Activated T-helper 17 cell treated with anti-CD3 and anti-CD28 coated beads, Interleukin-2, amount 50 U/mL, for 72 hours (primary cell): ENCODE results near the gene COL4A6. TPM values are rescaled to one million over a fixed set of nuclear protein-coding genes. Genes with fewer than 3 reads are reported as not detected.

Source experiments
- ATAC-seq: fragments of 150-1000 bp; cut with Tn5 transposase; replicated peaks from 2 replicates; pipeline ENCODE4 v1.10.0; 2021; ENCODE audit warnings: mild to moderate bottlenecking, moderate library complexity
- H3K27ac Mint-ChIP-seq: one replicate; pipeline ENCODE4 v1.8.0; 2022; ENCODE audit warnings: mixed read lengths
- H3K27me3 Mint-ChIP-seq: one replicate; pipeline ENCODE4 v1.8.0; 2022; ENCODE audit warnings: mixed read lengths
- H3K36me3 Mint-ChIP-seq: one replicate; pipeline ENCODE4 v1.8.0; 2022; ENCODE audit warnings: low read depth, mild to moderate bottlenecking, mixed read lengths
- H3K4me1 Mint-ChIP-seq: one replicate; pipeline ENCODE4 v1.8.0; 2022; ENCODE audit warnings: mixed read lengths
- H3K4me3 Mint-ChIP-seq: one replicate; pipeline ENCODE4 v1.8.0; 2022; ENCODE audit warnings: mild to moderate bottlenecking, mixed read lengths
- H3K9me3 Mint-ChIP-seq: one replicate; pipeline ENCODE4 v1.8.0; 2022; ENCODE audit warnings: mixed read lengths
- total RNA-seq, 2 donors: library from RNA; stranded (reverse); gene quantifications; one replicate each; pipeline ENCODE4 v1.2.3, GENCODE V29; 2022

COL4A6 gene
- total RNA-seq, 2 donors from 2014 or later = not detected

GRCh38 chrX:108165383-108166111 lies 272.7 kb downstream of the COL4A6 start:
- Mint-ChIP-seq H3K9me3 (no peaks in the 10 kb centered on the region), H3K4me1 (no peaks in the 10 kb centered on the region), H3K27ac (no peak overlapping the region), H3K27me3 (no peaks in the 10 kb centered on the region), H3K36me3 (no peaks in the 10 kb centered on the region), H3K4me3 (no peak overlapping the region)
- ATAC-seq = no peak

- Mint-ChIP-seq H3K4me3 (no peak overlapping the region), H3K4me1 (no peaks in the 10 kb centered on the region), H3K27ac (no peak overlapping the region), H3K9me3 (no peaks in the 10 kb centered on the region), H3K36me3 (no peaks in the 10 kb centered on the region), H3K27me3 (no peaks in the 10 kb centered on the region)
- no peak for ATAC-seq
Measured at GRCh38 chrX:108163333-108164082, 274.7 kb downstream of the COL4A6 start.

GRCh38 chrX:108162265-108162664 lies 276.0 kb downstream of the COL4A6 start:
- Mint-ChIP-seq H3K4me3 (no peak overlapping the region), H3K4me1 (no peaks in the 10 kb centered on the region), H3K27ac (no peak overlapping the region), H3K36me3 (no peaks in the 10 kb centered on the region), H3K9me3 (no peaks in the 10 kb centered on the region), H3K27me3 (no peaks in the 10 kb centered on the region)
- no peak for ATAC-seq

GRCh38 chrX:108160309-108160708 lies 277.9 kb downstream of the COL4A6 start:
- H3K4me1 Mint-ChIP-seq = no peaks in the 10 kb centered on the region
- no peaks in the 10 kb centered on the region for H3K9me3 Mint-ChIP-seq
- no peaks in the 10 kb centered on the region for H3K27me3 Mint-ChIP-seq
- no peak overlapping the region for H3K27ac Mint-ChIP-seq
- no peak for ATAC-seq
- peaks cover 4% of the 10 kb centered on the region for H3K36me3 Mint-ChIP-seq
- H3K4me3 Mint-ChIP-seq = no peak overlapping the region

DNA sequence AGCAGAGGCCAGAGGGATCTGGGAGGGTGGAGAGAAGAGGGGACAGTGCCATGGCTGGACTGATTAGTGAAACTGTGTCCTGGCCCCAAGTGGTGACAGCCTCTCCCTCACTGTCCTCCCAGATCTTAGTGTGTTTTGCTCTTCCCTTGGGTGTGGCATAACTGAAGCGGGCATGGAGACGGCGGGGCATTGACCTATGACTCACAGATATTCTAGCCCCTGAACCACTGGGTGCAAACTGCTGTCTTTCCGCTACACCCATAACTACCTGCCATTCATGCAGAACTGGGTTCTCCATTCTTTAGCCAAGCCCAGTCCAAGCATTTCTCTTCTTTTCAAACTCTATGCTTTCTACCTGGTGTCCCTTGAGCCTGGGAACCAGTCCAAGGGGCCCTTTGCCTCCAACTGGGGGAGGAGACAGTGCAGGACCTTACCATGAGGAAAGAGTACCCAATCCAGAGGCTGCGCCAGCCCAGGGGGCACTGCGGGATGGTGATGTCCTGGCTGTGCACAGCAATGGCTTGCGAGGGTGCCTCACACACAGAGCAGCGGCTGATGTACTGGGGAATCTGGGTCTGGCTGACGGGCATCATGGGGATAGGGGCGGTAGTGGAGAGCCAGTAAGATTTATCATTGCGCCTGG lies 279.1 kb downstream of the COL4A6 start:
- Mint-ChIP-seq H3K27me3 (no peaks in the 10 kb centered on the region), H3K36me3 (peaks cover 16% of the 10 kb centered on the region), H3K9me3 (no peaks in the 10 kb centered on the region), H3K4me1 (no peaks in the 10 kb centered on the region), H3K27ac (no peak overlapping the region), H3K4me3 (no peak overlapping the region)
- no peak for ATAC-seq

DNA sequence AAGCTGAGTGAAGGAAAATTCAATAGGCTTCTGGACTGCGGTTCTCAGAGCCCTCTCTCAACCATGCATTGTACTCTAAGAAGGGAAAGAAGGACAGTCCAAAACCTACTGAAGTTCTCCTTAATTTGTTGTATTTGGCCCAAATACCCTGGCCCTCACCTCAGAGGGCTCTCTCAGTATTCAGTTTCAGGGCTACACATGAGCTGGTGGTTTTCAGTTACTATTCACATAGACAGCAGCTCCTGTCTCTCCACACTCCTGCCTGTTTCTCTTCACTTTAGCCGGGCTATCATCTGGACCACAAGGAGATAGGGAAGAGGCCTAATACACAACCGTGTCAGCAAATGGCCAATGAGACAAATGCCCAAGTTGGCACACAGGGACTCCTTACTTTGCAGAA lies 280.6 kb downstream of the COL4A6 start:
- Mint-ChIP-seq H3K36me3 (peaks cover 26% of the 10 kb centered on the region), H3K4me1 (no peaks in the 10 kb centered on the region), H3K27ac (no peak overlapping the region), H3K9me3 (no peaks in the 10 kb centered on the region), H3K27me3 (no peaks in the 10 kb centered on the region), H3K4me3 (no peak overlapping the region)
- ATAC-seq = no peak

DNA sequence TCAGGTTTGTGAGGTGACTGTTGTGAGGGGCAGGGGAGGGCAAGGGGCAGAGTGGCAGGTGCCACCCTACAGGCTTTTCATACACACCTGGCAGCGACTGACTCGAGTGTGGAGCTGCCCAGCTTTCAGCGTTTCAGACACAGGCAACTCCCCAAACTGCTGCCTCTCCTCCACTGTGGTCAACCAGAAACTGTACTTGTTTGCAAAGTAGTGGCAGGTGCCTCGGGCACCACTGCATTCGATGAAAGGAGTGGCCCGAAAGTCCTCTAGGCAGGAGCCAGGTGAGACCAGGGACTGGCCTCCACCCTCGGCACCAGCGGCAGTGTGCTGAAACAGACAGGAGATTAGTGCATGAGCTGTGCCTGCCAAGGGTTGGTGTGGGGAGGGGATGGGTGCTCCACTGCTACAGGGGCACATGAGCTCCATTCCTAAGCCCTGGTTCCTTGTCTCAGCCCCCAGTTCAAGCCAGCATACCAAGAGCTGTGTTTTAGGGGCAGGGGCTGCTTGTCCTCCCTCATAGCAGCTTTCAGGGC lies 281.2 kb downstream of the COL4A6 start:
- ATAC-seq = no peak
- H3K27ac Mint-ChIP-seq = no peak overlapping the region
- no peak overlapping the region for H3K4me3 Mint-ChIP-seq
- no peaks in the 10 kb centered on the region for H3K27me3 Mint-ChIP-seq
- no peaks in the 10 kb centered on the region for H3K4me1 Mint-ChIP-seq
- peaks cover 26% of the 10 kb centered on the region for H3K36me3 Mint-ChIP-seq
- no peaks in the 10 kb centered on the region for H3K9me3 Mint-ChIP-seq

- Mint-ChIP-seq H3K36me3 (peaks cover 34% of the 10 kb centered on the region), H3K4me1 (no peaks in the 10 kb centered on the region), H3K27me3 (no peaks in the 10 kb centered on the region), H3K9me3 (no peaks in the 10 kb centered on the region), H3K4me3 (no peak overlapping the region), H3K27ac (no peak overlapping the region)
- ATAC-seq = no peak
Measured at GRCh38 chrX:108156082-108156481, 282.1 kb downstream of the COL4A6 start.

DNA sequence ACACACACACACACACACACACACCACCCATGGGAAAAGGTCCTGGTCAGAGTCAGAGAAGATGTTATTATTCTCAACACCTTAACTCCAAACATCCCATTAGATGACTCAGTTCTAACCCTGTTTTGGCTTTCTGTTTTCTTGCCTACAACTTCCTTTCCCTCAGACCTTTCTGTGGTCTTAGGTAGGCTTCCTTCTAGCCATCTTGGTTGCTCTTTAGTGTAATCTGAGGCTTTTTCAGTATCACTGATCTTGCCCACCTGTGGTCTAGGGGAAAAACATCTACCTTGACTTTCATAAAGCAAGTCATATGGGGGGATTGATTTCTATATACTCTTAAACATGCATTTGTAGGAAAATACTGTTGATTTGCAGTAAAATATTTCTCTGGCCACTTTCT lies 289.7 kb downstream of the COL4A6 start:
- Mint-ChIP-seq H3K4me3 (no peak overlapping the region), H3K36me3 (peaks cover 51% of the 10 kb centered on the region), H3K4me1 (peaks cover 8% of the 10 kb centered on the region), H3K9me3 (no peaks in the 10 kb centered on the region), H3K27ac (peak overlapping the region; percentile 78), H3K27me3 (no peaks in the 10 kb centered on the region)
- peak; percentile 95 for ATAC-seq

GRCh38 chrX:108138814-108139702 lies 299.2 kb downstream of the COL4A6 start:
- H3K4me3 Mint-ChIP-seq = no peak overlapping the region

GRCh38 chrX:108134724-108135123 lies 303.5 kb downstream of the COL4A6 start:
- ATAC-seq = no peak
- H3K9me3 Mint-ChIP-seq = no peaks in the 10 kb centered on the region
- H3K4me3 Mint-ChIP-seq = no peak overlapping the region
- H3K27ac Mint-ChIP-seq = no peak overlapping the region
- H3K27me3 Mint-ChIP-seq = no peaks in the 10 kb centered on the region
- no peaks in the 10 kb centered on the region for H3K4me1 Mint-ChIP-seq
- peaks cover 79% of the 10 kb centered on the region for H3K36me3 Mint-ChIP-seq

More at GRCh38 chrX:108138814-108139702, 299.2 kb downstream of the COL4A6 start:
- ATAC-seq = no peak
- H3K36me3 Mint-ChIP-seq = peaks cover 67% of the 10 kb centered on the region
- no peaks in the 10 kb centered on the region for H3K4me1 Mint-ChIP-seq
- H3K27ac Mint-ChIP-seq = no peak overlapping the region
- H3K9me3 Mint-ChIP-seq = no peaks in the 10 kb centered on the region
- no peaks in the 10 kb centered on the region for H3K27me3 Mint-ChIP-seq

- H3K4me3 Mint-ChIP-seq = no peak overlapping the region
- peaks cover 69% of the 10 kb centered on the region for H3K36me3 Mint-ChIP-seq
- H3K27me3 Mint-ChIP-seq = no peaks in the 10 kb centered on the region
- no peaks in the 10 kb centered on the region for H3K4me1 Mint-ChIP-seq
- ATAC-seq = no peak
- no peaks in the 10 kb centered on the region for H3K9me3 Mint-ChIP-seq
- no peak overlapping the region for H3K27ac Mint-ChIP-seq
Measured at GRCh38 chrX:108132876-108133275, 305.3 kb downstream of the COL4A6 start.

GRCh38 chrX:108132034-108132433 lies 306.2 kb downstream of the COL4A6 start:
- Mint-ChIP-seq H3K27me3 (no peaks in the 10 kb centered on the region), H3K9me3 (no peaks in the 10 kb centered on the region), H3K27ac (no peak overlapping the region), H3K4me3 (no peak overlapping the region), H3K4me1 (no peaks in the 10 kb centered on the region), H3K36me3 (peaks cover 70% of the 10 kb centered on the region)
- no peak for ATAC-seq

DNA sequence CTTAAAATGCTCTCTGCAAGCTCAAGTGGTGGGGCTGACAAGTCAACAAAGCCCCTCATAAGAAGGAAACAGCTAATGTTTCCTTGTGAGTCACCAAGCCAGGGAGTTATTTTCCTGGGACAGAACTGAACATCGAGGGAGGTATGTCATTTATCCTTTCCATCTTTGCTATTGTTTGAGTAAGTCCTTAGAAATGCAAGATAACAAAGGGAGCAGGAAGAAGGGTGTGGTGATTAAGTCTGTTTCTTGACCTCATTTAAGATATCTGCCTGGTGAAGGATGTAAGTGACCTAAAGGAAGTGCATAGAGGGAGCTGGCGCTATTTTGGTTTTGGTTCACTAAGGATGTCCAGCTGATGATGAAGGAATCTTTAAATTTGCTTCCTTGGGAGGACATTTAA lies 306.8 kb downstream of the COL4A6 start:
- H3K36me3 Mint-ChIP-seq = peaks cover 72% of the 10 kb centered on the region
- ATAC-seq = no peak
- no peaks in the 10 kb centered on the region for H3K27me3 Mint-ChIP-seq
- no peak overlapping the region for H3K4me3 Mint-ChIP-seq
- H3K9me3 Mint-ChIP-seq = no peaks in the 10 kb centered on the region
- H3K4me1 Mint-ChIP-seq = no peaks in the 10 kb centered on the region
- H3K27ac Mint-ChIP-seq = no peak overlapping the region
